Activated CD8-positive, alpha-beta memory T cell treated with anti-CD3 and anti-CD28 coated beads, Interleukin-2, amount 10 ng/mL, durations not matched to agents 7 days and 5 days (primary cell): ENCODE results near the gene CTXND1. TPM values are rescaled to one million over a fixed set of nuclear protein-coding genes. Genes with fewer than 3 reads are reported as not detected.

Source experiments
- ATAC-seq: fragments of 150-1000 bp; cut with Tn5 transposase; one replicate; pipeline ENCODE4 v1.10.0; 2021; ENCODE audit warnings: moderate library complexity
- CTCF ChIA-PET: fragments of 350-600 bp; sonication (Branson Sonifier 250); formaldehyde crosslinking; loops from one replicate; lab custom pipeline; 2021; ENCODE audit warnings: antibody characterized with exemption; lab: Charles Lee
- DNase-seq: peaks from one replicate; pipeline ENCODE4 v3.0.0-alpha.2; 2020
- H3K27ac Mint-ChIP-seq: one replicate; pipeline ENCODE4 v1.8.0; 2021; ENCODE audit warnings: mild to moderate bottlenecking, mixed read lengths
- H3K27me3 Mint-ChIP-seq: one replicate; pipeline ENCODE4 v1.8.0; 2021; ENCODE audit warnings: mixed read lengths
- H3K36me3 Mint-ChIP-seq: one replicate; pipeline ENCODE4 v1.8.0; 2021; ENCODE audit warnings: mild to moderate bottlenecking, mixed read lengths
- H3K4me1 Mint-ChIP-seq: one replicate; pipeline ENCODE4 v1.8.0; 2021; ENCODE audit warnings: mixed read lengths
- H3K4me3 Mint-ChIP-seq: one replicate; pipeline ENCODE4 v1.8.0; 2021; ENCODE audit warnings: mild to moderate bottlenecking, moderate library complexity, mixed read lengths
- H3K9me3 Mint-ChIP-seq: one replicate; pipeline ENCODE4 v1.8.0; 2022; ENCODE audit warnings: low read depth, mixed read lengths
- total RNA-seq, 2 experiments: library from RNA; stranded (reverse); gene quantifications; one replicate each; pipeline ENCODE4 v1.2.3, GENCODE V29; 2021

CTXND1 gene
- total RNA-seq, 2 experiments from 2014 or later, result not detected

DNA sequence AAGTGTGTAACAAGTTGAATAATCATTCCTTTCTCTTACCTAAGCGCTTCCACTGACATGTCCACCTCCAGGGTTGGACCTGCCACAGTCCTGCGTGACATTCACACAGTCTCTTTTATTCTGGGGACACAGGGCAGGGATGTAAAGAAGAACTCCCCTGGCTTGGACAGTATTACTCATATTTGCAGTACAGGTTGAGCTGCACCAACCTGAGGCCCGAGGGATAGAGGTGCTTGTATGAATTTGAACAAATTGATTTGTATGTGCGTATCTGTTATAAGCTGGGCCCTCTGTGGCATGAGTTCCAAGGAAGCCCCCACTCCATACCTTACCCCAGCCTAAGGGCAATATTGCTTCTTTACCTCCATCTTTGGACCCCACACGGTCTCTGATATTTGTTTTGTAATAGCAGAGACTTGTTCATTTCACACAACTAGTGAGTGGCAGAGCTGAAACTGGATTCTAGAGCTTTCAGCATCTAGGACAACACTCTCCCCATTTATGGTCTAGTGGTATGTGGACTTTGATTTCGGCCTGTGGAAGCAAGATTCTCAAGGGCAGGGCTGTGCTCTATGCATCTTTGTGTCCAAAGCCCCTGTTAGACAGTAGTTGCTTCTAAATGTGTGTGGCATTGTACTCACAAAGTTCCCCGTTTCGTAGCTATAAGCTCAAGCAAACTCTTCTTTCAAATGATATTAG is 60.0 kb downstream of the CTXND1 start:
- H3K27ac Mint-ChIP-seq, result no peak overlapping the region

GRCh38 chr15:80191198-80191597 is 60.8 kb downstream of the CTXND1 start:
- CTCF ChIA-PET, result no interaction called here
- no peaks in the 10 kb centered on the region for H3K9me3 Mint-ChIP-seq
- H3K4me1 Mint-ChIP-seq, result no peaks in the 10 kb centered on the region
- H3K27ac Mint-ChIP-seq, result no peak overlapping the region
- no peak for ATAC-seq
- H3K36me3 Mint-ChIP-seq, result peaks cover 15% of the 10 kb centered on the region
- DNase-seq, result no peak
- no peaks in the 10 kb centered on the region for H3K27me3 Mint-ChIP-seq
- no peak overlapping the region for H3K4me3 Mint-ChIP-seq

More for the DNA sequence above, 60.0 kb downstream of the CTXND1 start:
- no peaks in the 10 kb centered on the region for H3K4me1 Mint-ChIP-seq
- H3K36me3 Mint-ChIP-seq, result peaks cover 8% of the 10 kb centered on the region
- CTCF ChIA-PET, result no interaction called here
- DNase-seq, result no peak
- H3K4me3 Mint-ChIP-seq, result no peak overlapping the region
- H3K27me3 Mint-ChIP-seq, result no peaks in the 10 kb centered on the region
- no peak for ATAC-seq
- H3K9me3 Mint-ChIP-seq, result no peaks in the 10 kb centered on the region

GRCh38 chr15:80188251-80188650 is 63.8 kb downstream of the CTXND1 start:
- H3K27me3 Mint-ChIP-seq, result no peaks in the 10 kb centered on the region
- CTCF ChIA-PET, result no interaction called here
- ATAC-seq, result no peak
- no peaks in the 10 kb centered on the region for H3K4me1 Mint-ChIP-seq
- no peaks in the 10 kb centered on the region for H3K9me3 Mint-ChIP-seq
- no peak overlapping the region for H3K4me3 Mint-ChIP-seq
- H3K36me3 Mint-ChIP-seq, result peaks cover 38% of the 10 kb centered on the region
- H3K27ac Mint-ChIP-seq, result no peak overlapping the region
- no peak for DNase-seq

DNA sequence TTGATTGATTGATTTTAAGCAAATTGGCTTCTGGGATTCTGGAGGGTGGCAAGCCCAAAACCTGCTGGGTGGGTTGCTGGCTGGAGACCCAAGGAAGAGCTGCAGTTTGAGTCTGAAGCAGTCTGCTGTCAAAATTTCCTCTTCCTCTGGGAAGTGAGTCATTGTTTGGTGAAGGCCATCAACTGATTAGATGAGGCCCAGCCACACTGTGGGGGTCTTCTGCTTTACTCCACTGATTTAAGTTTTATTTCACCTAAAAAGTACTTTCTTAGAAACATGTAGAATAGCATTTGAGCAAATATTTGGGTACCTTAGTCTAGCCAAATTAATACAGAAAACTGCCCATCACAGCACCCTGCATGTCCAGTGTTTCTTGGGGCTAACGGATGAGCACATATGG is 65.4 kb downstream of the CTXND1 start:
- Mint-ChIP-seq H3K4me3 (no peak overlapping the region), H3K4me1 (no peaks in the 10 kb centered on the region), H3K27ac (no peak overlapping the region), H3K9me3 (no peaks in the 10 kb centered on the region), H3K36me3 (peaks cover 48% of the 10 kb centered on the region), H3K27me3 (no peaks in the 10 kb centered on the region)
- ATAC-seq, result no peak
- CTCF ChIA-PET, result no interaction called here
- DNase-seq, result no peak

DNA sequence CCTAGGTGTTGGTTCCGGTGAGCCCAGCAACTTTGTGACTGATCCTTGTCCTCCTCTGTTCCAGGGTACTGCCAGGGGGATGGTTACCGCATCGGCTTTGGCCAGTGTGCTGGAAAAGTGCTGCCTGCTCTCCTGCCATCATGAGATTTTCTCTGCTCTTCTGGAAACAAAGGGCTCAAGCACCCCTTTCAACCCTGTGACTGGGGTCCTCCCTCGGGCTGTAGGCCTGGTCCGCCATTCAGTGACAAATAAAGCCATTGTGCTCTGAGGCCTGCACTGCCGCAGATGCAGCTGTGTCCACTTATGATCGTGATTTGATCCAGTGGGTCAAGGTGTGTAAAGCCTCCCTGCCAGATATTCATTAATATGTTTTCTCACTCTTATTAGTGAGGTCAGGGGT is 65.9 kb downstream of the CTXND1 start:
- no peak overlapping the region for H3K4me3 Mint-ChIP-seq
- no peaks in the 10 kb centered on the region for H3K9me3 Mint-ChIP-seq
- H3K27ac Mint-ChIP-seq, result no peak overlapping the region
- CTCF ChIA-PET, result no interaction called here
- H3K36me3 Mint-ChIP-seq, result peaks cover 48% of the 10 kb centered on the region
- no peaks in the 10 kb centered on the region for H3K4me1 Mint-ChIP-seq
- H3K27me3 Mint-ChIP-seq, result no peaks in the 10 kb centered on the region
- DNase-seq, result no peak
- no peak for ATAC-seq

- peaks cover 50% of the 10 kb centered on the region for H3K36me3 Mint-ChIP-seq
Measured at GRCh38 chr15:80185152-80185551, 66.9 kb downstream of the CTXND1 start.

GRCh38 chr15:80184554-80184953 is 67.5 kb downstream of the CTXND1 start:
- Mint-ChIP-seq H3K36me3 (peaks cover 50% of the 10 kb centered on the region), H3K9me3 (no peaks in the 10 kb centered on the region), H3K4me3 (no peak overlapping the region), H3K4me1 (no peaks in the 10 kb centered on the region), H3K27ac (no peak overlapping the region), H3K27me3 (no peaks in the 10 kb centered on the region)
- CTCF ChIA-PET, result no interaction called here
- ATAC-seq, result no peak
- DNase-seq, result no peak

More at GRCh38 chr15:80185152-80185551, 66.9 kb downstream of the CTXND1 start:
- Mint-ChIP-seq H3K9me3 (no peaks in the 10 kb centered on the region), H3K4me1 (no peaks in the 10 kb centered on the region), H3K27ac (no peak overlapping the region), H3K27me3 (no peaks in the 10 kb centered on the region), H3K4me3 (no peak overlapping the region)
- no peak for DNase-seq
- CTCF ChIA-PET, result no interaction called here
- no peak for ATAC-seq

GRCh38 chr15:80183886-80184285 is 68.1 kb downstream of the CTXND1 start:
- no peak for ATAC-seq
- no peak overlapping the region for H3K27ac Mint-ChIP-seq
- H3K4me3 Mint-ChIP-seq, result no peak overlapping the region
- H3K36me3 Mint-ChIP-seq, result peaks cover 49% of the 10 kb centered on the region
- CTCF ChIA-PET, result no interaction called here
- H3K9me3 Mint-ChIP-seq, result no peaks in the 10 kb centered on the region
- H3K4me1 Mint-ChIP-seq, result no peaks in the 10 kb centered on the region
- no peaks in the 10 kb centered on the region for H3K27me3 Mint-ChIP-seq
- DNase-seq, result no peak

DNA sequence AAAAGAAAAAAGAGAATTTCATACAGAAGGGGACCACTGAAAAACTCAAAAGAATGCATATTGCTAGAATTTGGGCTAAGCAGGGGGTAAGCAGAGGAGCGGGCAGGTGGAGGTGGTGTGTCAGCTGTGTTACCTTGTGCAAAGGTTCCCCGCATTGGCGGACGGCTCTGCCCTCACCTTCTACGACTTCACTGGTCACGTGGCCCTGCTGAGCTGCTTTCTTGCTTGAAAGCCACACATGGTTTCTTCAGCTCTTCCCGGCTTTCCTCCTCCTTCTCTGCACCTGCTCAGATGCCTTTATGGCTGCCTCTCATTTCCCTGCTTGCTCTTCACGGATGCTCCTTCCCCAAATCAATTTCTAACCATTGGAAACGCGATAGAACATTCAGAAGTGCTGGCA is 68.7 kb downstream of the CTXND1 start:
- no peak for ATAC-seq
- Mint-ChIP-seq H3K36me3 (peaks cover 47% of the 10 kb centered on the region), H3K4me3 (no peak overlapping the region), H3K27ac (no peak overlapping the region), H3K9me3 (no peaks in the 10 kb centered on the region), H3K27me3 (no peaks in the 10 kb centered on the region), H3K4me1 (no peaks in the 10 kb centered on the region)
- DNase-seq, result no peak
- CTCF ChIA-PET, result no interaction called here

- no peak overlapping the region for H3K27ac Mint-ChIP-seq
- CTCF ChIA-PET, result no interaction called here
- H3K4me3 Mint-ChIP-seq, result no peak overlapping the region
- no peak for DNase-seq
- H3K4me1 Mint-ChIP-seq, result no peaks in the 10 kb centered on the region
- ATAC-seq, result no peak
- no peaks in the 10 kb centered on the region for H3K27me3 Mint-ChIP-seq
- H3K36me3 Mint-ChIP-seq, result peaks cover 48% of the 10 kb centered on the region
- no peaks in the 10 kb centered on the region for H3K9me3 Mint-ChIP-seq
Measured at GRCh38 chr15:80182611-80183261, 69.3 kb downstream of the CTXND1 start.

DNA sequence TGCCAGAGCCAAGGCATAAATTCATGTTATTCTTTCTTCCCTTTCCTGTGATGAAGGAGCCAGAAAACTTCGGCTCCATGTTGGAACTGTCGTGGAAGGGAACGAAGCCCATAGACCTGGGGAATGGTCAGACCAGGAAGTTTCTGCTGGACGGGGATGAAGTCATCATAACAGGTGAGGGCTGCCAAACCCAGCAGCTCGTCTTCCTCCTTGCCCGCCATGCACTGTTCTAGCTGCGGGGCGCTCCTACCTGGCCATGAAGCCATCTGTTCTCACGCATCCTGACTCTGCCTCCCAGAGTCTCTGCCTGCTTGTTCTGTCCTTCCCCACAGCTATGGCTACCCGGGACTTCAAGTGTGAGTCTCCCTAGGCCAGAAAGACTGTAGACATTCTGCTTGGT is 71.0 kb downstream of the CTXND1 start:
- no peaks in the 10 kb centered on the region for H3K27me3 Mint-ChIP-seq
- H3K4me3 Mint-ChIP-seq, result no peak overlapping the region
- ATAC-seq (no peak), DNase-seq (no peak)
- CTCF ChIA-PET, result interaction anchor here (1.9 kb wide), 1 partner anchor 8 kb away, joined by 6 read pairs; no protein-coding TSS in a partner anchor
- H3K27ac Mint-ChIP-seq, result no peak overlapping the region
- peaks cover 47% of the 10 kb centered on the region for H3K36me3 Mint-ChIP-seq
- no peaks in the 10 kb centered on the region for H3K9me3 Mint-ChIP-seq
- H3K4me1 Mint-ChIP-seq, result no peaks in the 10 kb centered on the region

GRCh38 chr15:80180468-80180867 is 71.5 kb downstream of the CTXND1 start:
- CTCF ChIA-PET, result interaction anchor here (1.9 kb wide), 1 partner anchor 8 kb away, joined by 6 read pairs; no protein-coding TSS in a partner anchor
- H3K27me3 Mint-ChIP-seq, result no peaks in the 10 kb centered on the region
- H3K27ac Mint-ChIP-seq, result no peak overlapping the region
- no peaks in the 10 kb centered on the region for H3K9me3 Mint-ChIP-seq
- no peak overlapping the region for H3K4me3 Mint-ChIP-seq
- no peak for ATAC-seq
- peaks cover 45% of the 10 kb centered on the region for H3K36me3 Mint-ChIP-seq
- no peak for DNase-seq
- H3K4me1 Mint-ChIP-seq, result no peaks in the 10 kb centered on the region

- no peak overlapping the region for H3K27ac Mint-ChIP-seq
- no peaks in the 10 kb centered on the region for H3K4me1 Mint-ChIP-seq
- H3K9me3 Mint-ChIP-seq, result no peaks in the 10 kb centered on the region
- no peak overlapping the region for H3K4me3 Mint-ChIP-seq
- CTCF ChIA-PET, result no interaction called here
- H3K36me3 Mint-ChIP-seq, result peaks cover 40% of the 10 kb centered on the region
- ATAC-seq (no peak), DNase-seq (no peak)
- H3K27me3 Mint-ChIP-seq, result no peaks in the 10 kb centered on the region
Measured at GRCh38 chr15:80179935-80180334, 72.1 kb downstream of the CTXND1 start.
